HL-60 (cell line): Measurements from ENCODE around the gene CXCL6.
A peak's percentile ranks its signal among the peaks of the same experiment; 100 is the strongest.

Source experiments
- CTCF ChIP-seq: IDR thresholded peaks from one replicate; pipeline ENCODE4 v1.5.1; 2011; ENCODE audit warnings: low read length, control low read depth, inconsistent platforms; ENCODE audit not compliant: insufficient read depth
- GABPA ChIP-seq: IDR thresholded peaks from 2 replicates; pipeline ENCODE4 v1.6.1; 2012; ENCODE audit warnings: low read depth
- POLR2AphosphoS5 ChIP-seq: IDR thresholded peaks from 2 replicates; pipeline ENCODE4 v1.6.1; 2012; ENCODE audit warnings: low read depth
- REST ChIP-seq: IDR thresholded peaks from 2 replicates; pipeline ENCODE4 v1.6.1; 2012; ENCODE audit warnings: low read depth; ENCODE audit not compliant: insufficient replicate concordance
- SPI1 ChIP-seq: IDR thresholded peaks from 2 replicates; pipeline ENCODE4 v1.6.1; 2012; ENCODE audit warnings: low read depth, mild to moderate bottlenecking, borderline replicate concordance

- TF ChIP-seq CTCF, result no peak
- TF ChIP-seq POLR2AphosphoS5, result peak; percentile 38; the same call in 1 of the 2 replicates
- TF ChIP-seq REST, result no peak
- TF ChIP-seq GABPA, result peak; percentile 41; the same call in 1 of the 2 replicates
- TF ChIP-seq SPI1, result no peak
These were observed 36.0 kb downstream of the CXCL6 start for GRCh38 chr4:73872316-73873108.
